Activated CD8-positive, alpha-beta memory T cell treated with anti-CD3 and anti-CD28 coated beads, Interleukin-2, amount 50 U/mL, for 1 hour (primary cell): ENCODE measurements around the gene AGTPBP1.

ENCODE experiments used
- DNase-seq: peaks from one replicate; pipeline ENCODE4 v3.0.0-alpha.2; 2020; ENCODE audit errors: extremely low read depth

AGTPBP1 gene

GRCh38 chr9:85536076-85536475, 205.7 kb downstream of the AGTPBP1 start:
- no peak for DNase-seq

- DNase-seq: no peak
Measured at GRCh38 chr9:85534340-85534739, 207.4 kb downstream of the AGTPBP1 start.

GRCh38 chr9:85533538-85533937, 208.2 kb downstream of the AGTPBP1 start:
- DNase-seq: no peak

GRCh38 chr9:85530721-85531120, 211.0 kb downstream of the AGTPBP1 start:
- DNase-seq: no peak

GRCh38 chr9:85528607-85529006, 213.1 kb downstream of the AGTPBP1 start:
- no peak for DNase-seq

- no peak for DNase-seq
Measured at GRCh38 chr9:85528142-85528541, 213.6 kb downstream of the AGTPBP1 start.

- no peak for DNase-seq
Measured at GRCh38 chr9:85527331-85528020, 214.3 kb downstream of the AGTPBP1 start.

- DNase-seq: no peak
Measured at GRCh38 chr9:85524531-85524930, 217.2 kb downstream of the AGTPBP1 start.

- no peak for DNase-seq
Measured at GRCh38 chr9:85523202-85523601, 218.6 kb downstream of the AGTPBP1 start.

- no peak for DNase-seq
Measured at GRCh38 chr9:85522459-85523092, 219.2 kb downstream of the AGTPBP1 start.

- no peak for DNase-seq
Measured at GRCh38 chr9:85521371-85522197, 220.2 kb downstream of the AGTPBP1 start.

- no peak for DNase-seq
Measured at GRCh38 chr9:85516976-85517637, 224.6 kb downstream of the AGTPBP1 start.

- DNase-seq: no peak
Measured at GRCh38 chr9:85516455-85516854, 225.3 kb downstream of the AGTPBP1 start.

- no peak for DNase-seq
Measured at GRCh38 chr9:85515021-85515420, 226.7 kb downstream of the AGTPBP1 start.

GRCh38 chr9:85514256-85514655, 227.5 kb downstream of the AGTPBP1 start:
- DNase-seq: no peak

GRCh38 chr9:85511746-85512145, 230.0 kb downstream of the AGTPBP1 start:
- DNase-seq: no peak

GRCh38 chr9:85510830-85511504, 230.8 kb downstream of the AGTPBP1 start:
- no peak for DNase-seq

- no peak for DNase-seq
Measured at GRCh38 chr9:85508616-85509015, 233.1 kb downstream of the AGTPBP1 start.

- no peak for DNase-seq
Measured at GRCh38 chr9:85505612-85506011, 236.1 kb downstream of the AGTPBP1 start.

- no peak for DNase-seq
Measured at GRCh38 chr9:85502815-85503655, 238.7 kb downstream of the AGTPBP1 start.

- DNase-seq: no peak
Measured at GRCh38 chr9:85501882-85502281, 239.9 kb downstream of the AGTPBP1 start.
